NCI-H510A treated with DMSO at 0.1 percent for 48 hours (cell line): ENCODE data around the gene ABL1.

Experiments used
- DNase-seq: peaks from one replicate; lab custom pipeline; 2025; lab: John Stamatoyannopoulos, UW

ABL1 gene

GRCh38 chr9:130890870-130891687 lies 56.0 kb downstream of the ABL1 start:
- no peak for DNase-seq

DNA sequence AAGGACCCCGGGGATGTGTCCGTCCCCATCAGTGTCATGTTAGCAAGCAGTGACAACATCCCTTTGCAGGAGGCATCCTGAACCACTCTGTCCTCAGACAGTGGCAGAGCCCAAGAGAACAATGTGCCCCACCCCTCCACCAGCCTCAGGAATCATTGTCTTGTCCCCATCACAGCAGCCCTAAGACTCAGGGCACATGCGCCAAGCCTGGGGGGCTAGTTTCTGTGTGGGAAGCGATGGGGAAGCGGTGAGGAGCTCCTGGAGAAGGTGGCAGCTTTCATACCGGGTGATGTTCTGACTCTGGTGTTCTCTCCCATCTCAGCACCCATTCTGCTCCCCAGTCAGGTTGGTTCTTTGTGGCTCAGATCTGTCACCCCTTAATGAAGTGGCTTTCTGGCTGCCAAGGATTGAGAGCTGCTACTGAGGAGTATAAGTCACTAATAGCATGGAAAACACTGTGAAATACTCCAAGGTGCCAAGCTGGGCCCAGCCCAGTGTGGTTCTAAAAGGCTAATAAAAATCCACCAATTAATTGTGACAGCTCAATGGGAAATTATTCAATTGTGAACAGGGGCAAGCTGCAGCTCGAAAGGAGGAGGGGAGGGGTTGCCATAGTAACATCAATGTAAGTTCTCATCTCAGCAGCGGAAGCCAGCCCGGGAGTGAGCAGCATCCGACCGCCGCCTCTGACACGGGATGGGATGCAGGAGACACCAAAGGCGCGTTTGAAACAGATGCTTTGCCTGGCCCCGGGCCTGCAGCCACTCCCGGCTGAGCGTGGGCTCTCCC lies 56.8 kb downstream of the ABL1 start:
- DNase-seq: no peak

DNA sequence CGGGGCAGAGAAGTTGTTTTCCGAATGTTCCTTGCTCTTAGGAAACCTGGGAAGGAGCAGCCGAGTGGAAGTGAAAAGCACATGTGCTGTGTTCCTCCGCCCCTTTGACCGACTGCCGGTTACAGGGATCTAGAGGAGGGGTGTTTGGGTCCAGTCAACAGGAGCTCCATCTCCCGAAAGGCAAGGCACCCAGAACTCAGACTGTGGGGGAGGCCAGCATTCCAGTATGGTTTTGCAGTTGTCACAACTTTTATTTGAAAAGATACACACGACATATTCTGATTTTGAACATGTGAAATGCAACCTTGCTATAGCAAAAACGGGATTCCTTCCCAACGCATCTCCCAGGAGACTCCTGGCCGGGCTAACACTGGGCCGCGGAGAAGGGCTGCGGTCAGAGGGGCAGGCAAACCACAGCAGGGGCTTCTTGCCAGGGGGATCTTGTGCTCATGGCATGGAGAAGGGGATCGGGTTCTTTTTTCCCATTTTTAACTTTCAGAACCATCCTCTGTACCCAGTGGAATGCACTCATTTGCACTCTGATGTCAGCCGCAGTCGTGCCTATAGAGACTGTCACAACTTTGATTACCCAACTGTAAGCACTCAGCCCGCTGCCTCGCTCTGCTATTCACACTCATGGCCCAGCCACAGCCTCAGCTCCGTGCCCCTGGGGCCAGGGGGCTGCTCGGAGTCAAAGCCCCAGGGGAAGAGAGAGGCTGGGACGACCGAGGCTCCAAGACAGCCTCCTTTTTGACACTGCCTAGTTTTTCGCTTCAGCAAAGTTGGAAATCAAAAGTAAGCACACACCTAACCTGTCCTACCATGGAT lies 57.6 kb downstream of the ABL1 start:
- no peak for DNase-seq

DNA sequence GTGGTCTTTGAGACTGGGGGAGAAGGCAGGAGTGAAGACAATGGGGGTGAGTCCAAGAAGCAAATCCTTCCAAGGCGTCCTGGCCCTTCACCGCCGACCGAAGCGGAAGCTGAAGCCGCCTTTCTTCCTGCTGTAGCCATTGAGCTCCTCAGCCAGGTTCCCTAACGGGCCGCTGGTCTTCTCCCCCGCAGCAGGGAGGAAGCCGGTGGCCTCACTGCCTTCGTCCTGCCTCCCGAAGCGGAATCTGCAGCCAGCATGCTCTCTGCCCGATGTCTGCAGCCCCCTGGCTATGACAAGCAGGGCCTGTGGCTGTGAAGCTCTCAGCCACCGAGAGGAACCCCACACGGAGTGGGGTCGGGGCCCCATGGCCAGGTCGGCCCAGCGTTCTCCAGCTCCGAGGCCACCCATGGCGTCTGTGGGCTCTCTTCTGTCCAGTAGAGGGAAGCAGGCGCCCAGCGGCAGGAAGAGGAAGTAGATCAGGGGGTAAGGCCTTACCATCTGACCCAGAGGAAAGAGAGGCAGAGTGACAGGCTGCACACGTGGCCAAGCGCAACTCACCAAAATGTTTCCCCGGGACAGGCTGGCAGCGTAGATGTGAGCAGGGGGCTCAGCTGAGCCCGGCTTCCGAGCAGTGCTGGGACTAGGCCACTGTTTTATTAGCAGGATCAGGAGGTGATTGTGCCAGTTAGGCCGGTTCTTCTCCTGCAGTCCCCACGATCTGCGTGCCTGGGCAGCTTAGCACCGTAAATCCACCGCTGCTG lies 58.5 kb downstream of the ABL1 start:
- DNase-seq: no peak

DNA sequence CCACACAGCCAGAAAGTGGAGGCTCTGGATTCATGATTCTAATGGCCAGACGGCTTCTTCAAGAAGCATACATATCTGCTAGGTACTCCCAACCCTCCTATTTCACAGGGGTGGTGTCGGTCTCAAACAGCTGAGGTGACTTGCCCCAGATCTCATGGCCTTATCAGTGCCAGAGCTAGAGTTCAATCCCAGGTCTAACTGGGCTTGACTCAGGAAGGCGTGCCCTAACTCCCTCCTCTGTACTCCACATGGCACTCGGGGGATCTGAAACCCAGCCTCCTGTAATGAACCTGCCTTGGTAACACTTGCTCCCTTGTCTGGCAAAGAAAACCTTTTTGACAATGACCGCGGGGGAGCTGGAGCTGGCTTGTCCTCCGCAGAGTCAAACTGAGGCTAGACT lies 59.5 kb downstream of the ABL1 start:
- DNase-seq: no peak

DNA sequence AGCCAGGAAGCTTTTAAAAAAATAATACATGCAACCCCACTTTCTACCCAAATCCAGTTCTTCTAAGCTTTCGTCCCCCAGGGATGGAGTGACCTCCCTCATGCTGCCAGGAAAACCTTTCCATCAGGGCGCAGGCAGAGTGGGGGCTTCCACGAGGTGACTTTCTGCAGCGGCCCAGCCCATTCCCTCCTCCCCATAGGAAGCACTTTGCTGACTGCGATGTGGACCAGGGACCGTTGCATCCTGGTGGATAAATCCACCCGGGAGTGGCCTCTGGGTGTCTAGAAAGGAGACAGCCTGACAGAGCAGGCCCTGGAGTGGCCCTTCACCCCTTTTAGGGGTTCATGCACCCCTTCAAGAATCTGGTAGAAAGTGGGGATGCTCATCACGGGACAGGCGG lies 60.0 kb downstream of the ABL1 start:
- DNase-seq: no peak

GRCh38 chr9:130895481-130896232 lies 60.6 kb downstream of the ABL1 start:
- DNase-seq: no peak

DNA sequence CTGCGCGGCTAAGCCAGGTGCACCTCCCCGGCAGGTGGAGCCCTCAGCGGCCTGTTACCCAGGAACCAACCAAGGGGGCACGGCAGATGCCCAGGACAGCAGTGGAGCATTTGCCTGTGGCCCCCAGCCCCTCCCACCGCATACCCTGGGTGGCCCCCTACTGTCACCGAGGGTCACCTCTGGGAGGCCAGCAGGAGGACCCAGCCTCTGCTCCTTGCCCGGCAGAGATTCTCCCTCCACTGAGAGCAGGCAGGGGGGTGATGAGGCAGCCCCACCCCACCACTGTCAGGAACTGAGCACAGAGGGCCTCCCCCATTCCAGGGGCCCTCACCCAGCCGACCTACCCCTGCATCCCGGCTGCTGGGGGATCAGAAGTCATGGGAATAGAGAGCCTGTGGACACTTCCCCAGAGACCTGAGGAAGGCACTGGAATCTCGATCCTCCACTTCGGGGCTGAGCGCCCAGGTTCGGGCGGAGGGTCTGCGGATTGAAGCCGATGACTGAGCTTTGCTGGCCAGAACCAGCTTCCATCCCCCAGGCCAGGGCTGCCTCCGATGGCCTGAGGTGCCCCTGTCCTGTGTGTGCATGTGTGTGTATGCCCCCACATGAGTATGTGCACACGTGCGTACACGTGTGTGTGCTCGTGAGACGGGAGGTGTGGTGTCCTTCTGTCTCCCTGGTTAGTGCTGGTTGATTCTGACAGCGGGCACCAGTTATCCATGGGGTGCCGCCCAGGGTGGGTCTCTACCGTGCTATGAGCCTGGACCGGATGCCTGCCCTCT lies 61.4 kb downstream of the ABL1 start, which contains the start of gene QRFP:
Gene QRFP (minus strand): TSS at position 580 of the 782 bp plus-strand sequence. CDS start 2,974 bp downstream, outside the sequence.
- DNase-seq: no peak

GRCh38 chr9:130897105-130897751 lies 62.2 kb downstream of the ABL1 start:
- DNase-seq: no peak

GRCh38 chr9:130897848-130898551 lies 62.9 kb downstream of the ABL1 start:
- DNase-seq: no peak

- peak; percentile 24 for DNase-seq
Measured at GRCh38 chr9:130898552-130898852, 63.4 kb downstream of the ABL1 start.

DNA sequence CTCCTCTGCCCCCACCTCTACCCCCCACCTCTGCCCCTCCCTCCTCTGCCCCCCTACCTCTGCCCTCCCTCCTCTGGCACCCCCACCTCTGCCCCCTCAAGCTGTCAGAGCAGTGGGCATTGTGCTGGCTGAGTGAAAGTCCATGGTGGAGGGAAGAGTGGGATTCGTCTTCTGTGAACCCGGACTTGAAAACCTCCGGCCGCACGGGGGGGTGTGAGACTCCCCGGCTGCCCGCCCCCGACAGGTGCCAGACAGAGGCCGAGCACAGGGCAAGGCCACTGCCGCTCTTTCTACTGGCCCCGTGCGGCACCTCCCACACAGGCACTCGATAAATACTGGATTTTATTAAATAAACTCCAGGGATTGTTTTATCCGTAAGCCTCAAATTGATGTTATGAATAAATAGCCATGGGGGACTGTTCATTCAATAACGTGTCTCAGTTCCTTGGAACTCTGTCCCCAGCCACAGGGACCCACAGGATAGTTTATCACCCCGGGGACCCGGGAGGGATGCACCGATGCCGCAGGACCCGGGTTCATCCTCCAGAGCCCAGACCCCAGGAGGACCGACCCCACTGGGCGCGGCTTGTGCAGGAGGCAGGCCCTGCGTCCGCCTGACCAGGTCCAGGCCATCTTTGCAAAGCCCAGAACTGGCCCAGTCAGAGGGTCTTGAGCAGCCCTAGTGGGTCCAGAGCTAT lies 64.1 kb downstream of the ABL1 start:
- no peak for DNase-seq

GRCh38 chr9:130900701-130901497 lies 65.8 kb downstream of the ABL1 start:
- no peak for DNase-seq

GRCh38 chr9:130901498-130902203 lies 66.6 kb downstream of the ABL1 start:
- DNase-seq: no peak

- DNase-seq: no peak
Measured at GRCh38 chr9:130902204-130903185, 67.4 kb downstream of the ABL1 start.
